Adipocyte (in vitro differentiated cells): ENCODE measurements around the gene GPRC5A.

Source experiments
- DNase-seq: peaks from one replicate; pipeline ENCODE4 v3.0.0-alpha.2; 2015; ENCODE audit warnings: low read depth
- H3K27me3 ChIP-seq: replicated peaks from 2 replicates; pipeline ENCODE4 v1.7.0; 2013; ENCODE audit warnings: mild to moderate bottlenecking, low read length, moderate library complexity; ENCODE audit not compliant: control insufficient read depth, insufficient read depth
- H3K36me3 ChIP-seq: 2 replicates; pipeline ENCODE4 v1.7.0; 2013; ENCODE audit warnings: low read length, mild to moderate bottlenecking, moderate library complexity; ENCODE audit not compliant: control insufficient read depth, insufficient read depth, severe bottlenecking
- H3K4me1 ChIP-seq: 2 replicates; pipeline ENCODE4 v1.7.0; 2013; ENCODE audit warnings: mild to moderate bottlenecking, low read length, moderate library complexity; ENCODE audit not compliant: control insufficient read depth, insufficient read depth
- H3K4me3 ChIP-seq: 2 replicates; pipeline ENCODE4 v1.7.0; 2013; ENCODE audit warnings: mild to moderate bottlenecking, low read length, moderate library complexity
- H3K9ac ChIP-seq: 2 replicates; pipeline ENCODE4 v1.7.0; 2013; ENCODE audit warnings: mild to moderate bottlenecking, low read length, moderate library complexity
- H3K9me3 ChIP-seq: 2 replicates; pipeline ENCODE4 v1.7.0; 2013; ENCODE audit warnings: mild to moderate bottlenecking, low read length, moderate library complexity; ENCODE audit not compliant: control insufficient read depth

The GPRC5A gene

GRCh38 chr12:12918781-12919389 lies 27.5 kb downstream of the GPRC5A start:
- no peaks in the 10 kb centered on the region for H3K36me3 ChIP-seq
- no peak for DNase-seq
- H3K4me1 ChIP-seq = peaks cover 44% of the 10 kb centered on the region
- H3K27me3 ChIP-seq = no peaks in the 10 kb centered on the region
- no peak overlapping the region for H3K9ac ChIP-seq
- H3K9me3 ChIP-seq = no peaks in the 10 kb centered on the region
- no peak overlapping the region for H3K4me3 ChIP-seq

GRCh38 chr12:12919666-12920435 lies 28.5 kb downstream of the GPRC5A start:
- Histone ChIP-seq H3K36me3 (no peaks in the 10 kb centered on the region), H3K4me3 (no peak overlapping the region), H3K9me3 (no peaks in the 10 kb centered on the region), H3K27me3 (no peaks in the 10 kb centered on the region), H3K9ac (no peak overlapping the region), H3K4me1 (peaks cover 45% of the 10 kb centered on the region)
- DNase-seq = no peak

- H3K27me3 ChIP-seq = no peaks in the 10 kb centered on the region
- DNase-seq = no peak
- H3K9ac ChIP-seq = no peak overlapping the region
- H3K4me1 ChIP-seq = peaks cover 58% of the 10 kb centered on the region
- H3K9me3 ChIP-seq = no peaks in the 10 kb centered on the region
- H3K4me3 ChIP-seq = no peak overlapping the region
- no peaks in the 10 kb centered on the region for H3K36me3 ChIP-seq
Measured at GRCh38 chr12:12922191-12922616, 30.8 kb downstream of the GPRC5A start.

- Histone ChIP-seq H3K4me1 (peaks cover 53% of the 10 kb centered on the region), H3K4me3 (no peak overlapping the region)
- DNase-seq = no peak
Measured at GRCh38 chr12:12922978-12923377, 31.6 kb downstream of the GPRC5A start.

GRCh38 chr12:12924169-12924568 lies 32.8 kb downstream of the GPRC5A start:
- no peak for DNase-seq
- Histone ChIP-seq H3K36me3 (no peaks in the 10 kb centered on the region), H3K9me3 (no peaks in the 10 kb centered on the region), H3K4me3 (no peak overlapping the region), H3K27me3 (no peaks in the 10 kb centered on the region), H3K4me1 (peaks cover 51% of the 10 kb centered on the region), H3K9ac (no peak overlapping the region)

More at GRCh38 chr12:12922978-12923377, 31.6 kb downstream of the GPRC5A start:
- Histone ChIP-seq H3K9ac (no peak overlapping the region), H3K9me3 (no peaks in the 10 kb centered on the region), H3K36me3 (no peaks in the 10 kb centered on the region), H3K27me3 (no peaks in the 10 kb centered on the region)

GRCh38 chr12:12925388-12925787 lies 34.0 kb downstream of the GPRC5A start:
- Histone ChIP-seq H3K9me3 (no peaks in the 10 kb centered on the region), H3K36me3 (no peaks in the 10 kb centered on the region), H3K4me3 (peak overlapping the region; percentile 52), H3K9ac (peak overlapping the region; percentile 64), H3K4me1 (peaks cover 40% of the 10 kb centered on the region), H3K27me3 (no peaks in the 10 kb centered on the region)
- peak; percentile 36 for DNase-seq

- H3K4me3 ChIP-seq = peak overlapping the region; percentile 52
- no peaks in the 10 kb centered on the region for H3K9me3 ChIP-seq
- peaks cover 35% of the 10 kb centered on the region for H3K4me1 ChIP-seq
- peak overlapping the region; percentile 64 for H3K9ac ChIP-seq
- no peaks in the 10 kb centered on the region for H3K27me3 ChIP-seq
- no peak for DNase-seq
- no peaks in the 10 kb centered on the region for H3K36me3 ChIP-seq
Measured at GRCh38 chr12:12926571-12927071, 35.3 kb downstream of the GPRC5A start.

- no peaks in the 10 kb centered on the region for H3K27me3 ChIP-seq
- H3K4me3 ChIP-seq = no peak overlapping the region
- no peaks in the 10 kb centered on the region for H3K36me3 ChIP-seq
- H3K9ac ChIP-seq = no peak overlapping the region
- DNase-seq = peak; percentile 75
- H3K9me3 ChIP-seq = no peaks in the 10 kb centered on the region
- peaks cover 26% of the 10 kb centered on the region for H3K4me1 ChIP-seq
Measured at GRCh38 chr12:12927211-12928079, 36.1 kb downstream of the GPRC5A start.

GRCh38 chr12:12929696-12930095 lies 38.3 kb downstream of the GPRC5A start:
- Histone ChIP-seq H3K4me3 (no peak overlapping the region), H3K36me3 (no peaks in the 10 kb centered on the region), H3K9ac (no peak overlapping the region), H3K9me3 (no peaks in the 10 kb centered on the region), H3K4me1 (peaks cover 23% of the 10 kb centered on the region), H3K27me3 (no peaks in the 10 kb centered on the region)
- no peak for DNase-seq

GRCh38 chr12:12930633-12931219 lies 39.4 kb downstream of the GPRC5A start:
- Histone ChIP-seq H3K9me3 (no peaks in the 10 kb centered on the region), H3K9ac (no peak overlapping the region), H3K36me3 (no peaks in the 10 kb centered on the region), H3K4me1 (peaks cover 14% of the 10 kb centered on the region), H3K4me3 (no peak overlapping the region), H3K27me3 (no peaks in the 10 kb centered on the region)
- DNase-seq = no peak
